ENCODE data around the gene WBP2.

Gene WBP2

GRCh38 chr17:75795820-75796607 lies 59.1 kb downstream of the WBP2 start:
- DNase-seq (ENCODE audit: insufficient read length) (no peak), FAIRE-seq (no peak)
- TF ChIP-seq TAF1 (IDR thresholded peaks at IDR 0.05; ENCODE audit: borderline replicate concordance, low read depth, low read length), result no peak
- TF ChIP-seq POLR2A (IDR thresholded peaks at IDR 0.05; ENCODE audit: low read depth, low read length), result no peak
- no peak for TF ChIP-seq POLR2AphosphoS5 (IDR thresholded peaks at IDR 0.05; ENCODE audit: low read depth, low read length)

Data from GM12892 (cell line).